Activated CD4-positive, alpha-beta T cell treated with anti-CD3 and anti-CD28 coated beads, Interleukin-2, amount 50 U/mL, for 24 hours (primary cell): ENCODE data around the gene CASZ1.

Experiments used
- DNase-seq, 2 donors: peaks; one replicate each; pipeline ENCODE4 v3.0.0-alpha.2; 2020; ENCODE audit warnings: low read depth in 1 of 2, low spot score in 1 of 2

CASZ1 gene

GRCh38 chr1:10612436-10613160, 183.8 kb downstream of the CASZ1 start:
- no peak for DNase-seq

- DNase-seq, result no peak
Measured at GRCh38 chr1:10610901-10611600, 185.4 kb downstream of the CASZ1 start.

- no peak for DNase-seq
Measured at GRCh38 chr1:10608690-10609089, 187.8 kb downstream of the CASZ1 start.

- DNase-seq, result no peak
Measured at GRCh38 chr1:10607228-10607627, 189.2 kb downstream of the CASZ1 start.

- no peak for DNase-seq
Measured at GRCh38 chr1:10606064-10606463, 190.4 kb downstream of the CASZ1 start.

GRCh38 chr1:10604966-10605365, 191.5 kb downstream of the CASZ1 start:
- DNase-seq, result no peak

- DNase-seq, result no peak
Measured at GRCh38 chr1:10602936-10603335, 193.5 kb downstream of the CASZ1 start.

GRCh38 chr1:10601342-10602070, 194.9 kb downstream of the CASZ1 start:
- no peak for DNase-seq

GRCh38 chr1:10599194-10599861, 197.1 kb downstream of the CASZ1 start:
- no peak for DNase-seq

- no peak for DNase-seq
Measured at GRCh38 chr1:10598389-10598702, 198.1 kb downstream of the CASZ1 start.

GRCh38 chr1:10597492-10598388, 198.7 kb downstream of the CASZ1 start:
- DNase-seq, result no peak

GRCh38 chr1:10596780-10597179, 199.7 kb downstream of the CASZ1 start:
- DNase-seq, result no peak

- no peak for DNase-seq
Measured at GRCh38 chr1:10594595-10595223, 201.7 kb downstream of the CASZ1 start.

GRCh38 chr1:10593750-10594149, 202.7 kb downstream of the CASZ1 start:
- DNase-seq, result no peak

- no peak for DNase-seq
Measured at GRCh38 chr1:10592373-10592772, 204.1 kb downstream of the CASZ1 start.

GRCh38 chr1:10591010-10591409, 205.4 kb downstream of the CASZ1 start:
- DNase-seq, result no peak

- DNase-seq, result no peak
Measured at GRCh38 chr1:10589074-10589473, 207.4 kb downstream of the CASZ1 start.

GRCh38 chr1:10588640-10589039, 207.8 kb downstream of the CASZ1 start:
- no peak for DNase-seq
